ENCODE measurements around the gene PRELID3B. TPM values are rescaled to one million over a fixed set of nuclear protein-coding genes. Genes with fewer than 3 reads are reported as not detected.

PRELID3B gene
- total and polyA plus RNA-seq, 10 of the 15 experiments (the other 5 are each of a cell fraction or from before 2014, with no cell fraction given): 72.5 to 151 (median 124) TPM

GRCh38 chr20:59042796-59043631 lies 428 bp upstream of the PRELID3B start:
- peaks cover 0 to 4% of the 10 kb centered on the region in 2 experiments; a peak in 2 of 4 replicates for H3K36me3 ChIP-seq (ENCODE audit: control insufficient read depth in 2 of 2, insufficient read depth in 2 of 2, low read length in 1 of 2)
- ATAC-seq (peak; percentile 96), FAIRE-seq (no peak), DNase-seq (ENCODE audit: low read depth, low spot score) (peak; percentile 61)
- ChIA-PET CTCF (interaction anchor here (0.7 to 1.3 kb wide), 4 partner anchors 10 to 170 kb away, joined by 3 to 4 read pairs (median 3); partner anchors contain the start of gene ATP5F1E), SMC1A (ENCODE audit: uncharacterized antibody, unreplicated experiment) (interaction anchor here (0.5 to 1.3 kb wide), 5 partner anchors 11 to 137 kb away, joined by 3 to 6 read pairs (median 3); partner anchors contain the start of gene ATP5F1E), POLR2A (interaction anchor here (0.6 to 4.3 kb wide), 6 partner anchors 9 to 156 kb away, joined by 3 to 40 read pairs (median 4); partner anchors contain the start of gene ATP5F1E), RAD21 (ENCODE audit: unreplicated experiment) (interaction anchor here (0.7 to 1.7 kb wide), 7 partner anchors 11 to 156 kb away, joined by 3 to 6 read pairs (median 3); partner anchors contain the start of gene ATP5F1E)
- WGBS (ENCODE audit: insufficient coverage, insufficient replicate concordance, low lambda C conversion rate, missing lambda C conversion rate): 9% methylated on average over 66 of the region's 66 CpGs
- in situ Hi-C loops (cut with MboI): loop anchor here (10.0 kb wide), 1 partner anchor 388 kb away; the partner anchor contains the start of gene STX16
- peak overlapping the region; percentile 87 for H3K27ac ChIP-seq (ENCODE audit: control insufficient read depth, insufficient read depth)
- intact Hi-C loops (cut with micrococcal nuclease; ENCODE audit: unreplicated experiment): no loop called here
- no peaks in the 10 kb centered on the region; the same call in 1 of the 2 replicates for H4K20me1 ChIP-seq (ENCODE audit: control insufficient read depth, insufficient read depth)
- BruUV-seq (replicated peaks): no TSS peak
- H3K79me2 ChIP-seq (ENCODE audit: control insufficient read depth, insufficient read depth, low read length): peaks cover 49% of the 10 kb centered on the region
- peak overlapping the region; percentile 89 for H3K4me3 ChIP-seq
- peak overlapping the region; percentile 93 for H2AFZ ChIP-seq (ENCODE audit: control insufficient read depth, low read depth, low read length)
- H3K4me2 ChIP-seq (ENCODE audit: control insufficient read depth, insufficient read depth): peak overlapping the region; percentile 98
- no peaks in the 10 kb centered on the region for H3K27me3 ChIP-seq (replicated peaks in 1 of 2; ENCODE audit: control insufficient read depth in 2 of 2, insufficient read depth in 2 of 2, low read length in 1 of 2)
- H3K9me3 ChIP-seq (replicated peaks; ENCODE audit: control insufficient read depth, insufficient read depth, low read length): no peaks in the 10 kb centered on the region
- H3K9ac ChIP-seq (ENCODE audit: control insufficient read depth, insufficient read depth, low read length): peak overlapping the region; percentile 94; the same call in 1 of the 2 replicates
- H3K4me1 ChIP-seq (ENCODE audit: control insufficient read depth, insufficient read depth, low read length): peaks cover 13% of the 10 kb centered on the region
- TF ChIP-seq LARP7 (IDR thresholded peaks at IDR 0.05): peak; percentile 72; the same call in 1 of the 2 replicates
- TF ChIP-seq SKIL (IDR thresholded peaks at IDR 0.05; ENCODE audit: low read depth, poor library complexity, severe bottlenecking): no peak
- no peak for TF ChIP-seq RFX5 (IDR thresholded peaks at IDR 0.05; ENCODE audit: low read depth, low read length)
- no peak for TF ChIP-seq TCF7 (IDR thresholded peaks at IDR 0.05; ENCODE audit: borderline replicate concordance)
- TF ChIP-seq TCF3 (IDR thresholded peaks at IDR 0.05; ENCODE audit: borderline replicate concordance, insufficient read depth, low read depth, low read length): peak; percentile 96
- TF ChIP-seq CTCF (IDR thresholded peaks at IDR 0.05 in 2 of 3, conservative IDR thresholded peaks at IDR 0.05 in 1 of 3; ENCODE audit: control insufficient read depth in 2 of 3, extremely low read depth in 1 of 3, insufficient read depth in 1 of 3, low read depth in 3 of 3, low read length in 3 of 3): no peak
- peak; percentile 31; the same call in 1 of the 2 replicates for TF ChIP-seq POLR2AphosphoS5 (IDR thresholded peaks at IDR 0.05; ENCODE audit: low read length)
- TF ChIP-seq SP1 (IDR thresholded peaks at IDR 0.05; ENCODE audit: low read depth, low read length): peak; percentile 72
- TF ChIP-seq EGR1 (IDR thresholded peaks at IDR 0.05; ENCODE audit: borderline replicate concordance in 1 of 2, low read depth in 2 of 2, low read length in 2 of 2): peak; percentile 48 to 66; a peak in 1 of 3 replicates
- peak; percentile 24; the same call in 1 of the 2 replicates for TF ChIP-seq NFYB (IDR thresholded peaks at IDR 0.05; ENCODE audit: insufficient read depth, low read depth, low read length)
- no peak for TF ChIP-seq ZNF622 (IDR thresholded peaks at IDR 0.05)
- TF ChIP-seq NRF1 (conservative IDR thresholded peaks at IDR 0.05; ENCODE audit: low read depth, low read length): peak; percentile 96
- TF ChIP-seq HCFC1 (IDR thresholded peaks at IDR 0.05; ENCODE audit: low read length): peak; percentile 47; the same call in 1 of the 2 replicates
- 0 out of 2 replicates have a peak, but pooled peaks have one; percentile 11 for TF ChIP-seq E2F4 (IDR thresholded peaks at IDR 0.05; ENCODE audit: low read depth, low read length)
- 0 out of 2 replicates have a peak, but pooled peaks have one; percentile 16 for TF ChIP-seq GATAD2B (conservative IDR thresholded peaks at IDR 0.05; ENCODE audit: low read depth)
- 0 out of 2 replicates have a peak, but pooled peaks have one; percentile 5 for TF ChIP-seq SIN3A (IDR thresholded peaks at IDR 0.05; ENCODE audit: low read depth, low read length)
- TF ChIP-seq TARDBP (IDR thresholded peaks at IDR 0.05; ENCODE audit: borderline replicate concordance): no peak
